ENCODE data around the gene INPP4A.

DNA sequence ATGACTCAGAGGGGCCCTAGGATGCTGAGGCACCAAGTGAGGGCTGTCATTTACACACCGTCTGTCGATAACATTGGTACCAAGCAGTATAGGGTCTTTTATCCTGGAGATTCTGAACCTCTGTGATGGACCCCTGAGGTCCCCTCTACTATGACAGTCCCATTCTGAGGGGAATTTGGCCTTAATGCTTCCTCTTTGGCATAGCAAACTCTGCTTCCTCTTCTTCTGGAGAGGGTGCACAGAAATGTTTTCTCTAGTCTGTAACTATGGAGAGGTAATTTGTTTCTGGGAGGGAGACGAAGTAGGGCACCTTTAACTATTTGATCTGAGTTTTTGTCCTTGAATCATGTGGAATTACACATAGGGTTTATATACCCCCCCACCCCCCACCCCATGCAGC is 44.8 kb downstream of the INPP4A start:
- TF ChIP-seq, protein P1, sequence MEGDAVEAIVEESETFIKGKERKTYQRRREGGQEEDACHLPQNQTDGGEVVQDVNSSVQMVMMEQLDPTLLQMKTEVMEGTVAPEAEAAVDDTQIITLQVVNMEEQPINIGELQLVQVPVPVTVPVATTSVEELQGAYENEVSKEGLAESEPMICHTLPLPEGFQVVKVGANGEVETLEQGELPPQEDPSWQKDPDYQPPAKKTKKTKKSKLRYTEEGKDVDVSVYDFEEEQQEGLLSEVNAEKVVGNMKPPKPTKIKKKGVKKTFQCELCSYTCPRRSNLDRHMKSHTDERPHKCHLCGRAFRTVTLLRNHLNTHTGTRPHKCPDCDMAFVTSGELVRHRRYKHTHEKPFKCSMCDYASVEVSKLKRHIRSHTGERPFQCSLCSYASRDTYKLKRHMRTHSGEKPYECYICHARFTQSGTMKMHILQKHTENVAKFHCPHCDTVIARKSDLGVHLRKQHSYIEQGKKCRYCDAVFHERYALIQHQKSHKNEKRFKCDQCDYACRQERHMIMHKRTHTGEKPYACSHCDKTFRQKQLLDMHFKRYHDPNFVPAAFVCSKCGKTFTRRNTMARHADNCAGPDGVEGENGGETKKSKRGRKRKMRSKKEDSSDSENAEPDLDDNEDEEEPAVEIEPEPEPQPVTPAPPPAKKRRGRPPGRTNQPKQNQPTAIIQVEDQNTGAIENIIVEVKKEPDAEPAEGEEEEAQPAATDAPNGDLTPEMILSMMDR (IDR thresholded peaks at IDR 0.05; ENCODE audit: low read depth, low read length): no peak
- no peak for TF ChIP-seq EZH2phosphoT487 (IDR thresholded peaks at IDR 0.05; ENCODE audit: low read depth)

Measured in OCI-LY3 (cell line).